ENCODE measurements around the gene DES. TPM values are rescaled to one million over a fixed set of nuclear protein-coding genes. Genes with fewer than 3 reads are reported as not detected.

The DES gene
- total and polyA plus RNA-seq, 2 of the 13 experiments (the other 11 are each of a cell fraction or from before 2014, with no cell fraction given), result not detected

DNA sequence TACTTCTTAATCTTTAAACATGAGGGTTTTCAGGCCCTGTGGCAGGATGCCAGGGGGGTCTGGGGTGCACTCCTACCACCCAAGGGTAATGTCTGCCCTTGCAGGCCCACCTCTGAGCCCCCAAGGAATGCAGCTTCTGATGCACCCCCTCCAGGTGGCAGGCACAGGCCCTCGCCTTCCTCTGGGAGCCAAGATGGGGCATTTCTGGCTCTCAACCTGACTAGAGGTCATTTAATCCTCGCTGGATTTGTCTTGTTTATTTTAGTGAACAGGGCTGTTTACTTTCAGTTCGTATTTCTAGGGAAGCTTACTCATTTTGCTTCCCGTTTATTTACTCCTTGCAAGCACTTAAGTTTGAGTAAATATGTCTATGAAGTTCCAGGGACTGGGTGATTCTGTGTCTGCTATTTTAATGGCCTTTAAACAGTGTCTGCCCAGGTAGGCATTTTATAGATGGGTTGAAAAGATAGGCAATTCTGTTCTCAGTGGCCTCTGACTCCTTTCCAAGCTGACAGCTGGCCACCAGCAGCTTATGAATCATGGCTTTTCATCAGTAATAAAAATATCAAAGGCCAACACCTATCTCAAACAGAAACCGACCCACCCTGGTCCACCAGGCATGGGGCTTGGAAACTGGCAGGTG is 19.3 kb upstream of the DES start (continued):
- TF ChIP-seq, protein P1, sequence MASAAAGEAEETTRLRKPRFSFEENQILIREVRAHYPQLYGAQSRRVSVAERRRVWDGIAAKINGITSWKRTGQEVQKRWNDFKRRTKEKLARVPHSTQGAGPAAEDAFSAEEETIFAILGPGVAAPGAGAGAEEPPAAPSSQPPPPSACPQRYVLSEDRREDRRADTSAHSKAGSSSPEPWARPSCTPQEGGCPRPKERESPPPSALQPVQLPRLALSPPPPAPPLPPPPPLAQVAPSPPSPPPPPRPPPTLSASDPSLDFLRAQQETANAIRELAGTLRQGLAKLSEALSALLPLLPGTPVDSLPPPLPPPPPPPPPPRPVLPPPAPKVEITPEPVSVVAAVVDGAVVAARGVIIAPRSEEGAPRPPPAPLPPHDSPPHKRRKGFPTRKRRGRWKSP (CRISPR knock-in tag; IDR thresholded peaks at IDR 0.05), result no peak
- TF ChIP-seq FOXA1 (IDR thresholded peaks at IDR 0.05), result peak; percentile 93
- TF ChIP-seq FOXA1 (CRISPR knock-in tag; IDR thresholded peaks at IDR 0.05), result peak; percentile 84
- no peak for TF ChIP-seq ZNF331 (CRISPR knock-in tag; IDR thresholded peaks at IDR 0.05)
- 0 out of 2 replicates have a peak, but pooled peaks have one; percentile 15 for TF ChIP-seq SOX5 (CRISPR knock-in tag; IDR thresholded peaks at IDR 0.05; ENCODE audit: borderline replicate concordance)
- no peak for TF ChIP-seq ZNF83 (CRISPR knock-in tag; IDR thresholded peaks at IDR 0.05; ENCODE audit: borderline replicate concordance)
- TF ChIP-seq SP2 (CRISPR knock-in tag; IDR thresholded peaks at IDR 0.05), result no peak
- TF ChIP-seq KLF15 (CRISPR knock-in tag; IDR thresholded peaks at IDR 0.05; ENCODE audit: borderline replicate concordance), result no peak
- no peak for TF ChIP-seq HNRNPLL (IDR thresholded peaks at IDR 0.05; ENCODE audit: low read depth, low read length, poor library complexity, severe bottlenecking)
- no peak for TF ChIP-seq ZNF773 (CRISPR knock-in tag; IDR thresholded peaks at IDR 0.05; ENCODE audit: borderline replicate concordance)
- peak in 1 of 2 experiments; percentile 60; a peak in 1 of 4 replicates for TF ChIP-seq NR2F1 (CRISPR knock-in tag; IDR thresholded peaks at IDR 0.05)
- TF ChIP-seq EP300 (IDR thresholded peaks at IDR 0.05; ENCODE audit: low read depth in 2 of 2, low read length in 2 of 2), result peak in 1 of 2 experiments; percentile 52; a peak in 1 of 4 replicates
- no peak for TF ChIP-seq EP300 (CRISPR knock-in tag; IDR thresholded peaks at IDR 0.05; ENCODE audit: borderline replicate concordance)
- TF ChIP-seq POGZ (CRISPR knock-in tag; IDR thresholded peaks at IDR 0.05), result no peak
- peak; percentile 85 for TF ChIP-seq PITX1 (CRISPR knock-in tag; IDR thresholded peaks at IDR 0.05)
- TF ChIP-seq, protein P2, sequence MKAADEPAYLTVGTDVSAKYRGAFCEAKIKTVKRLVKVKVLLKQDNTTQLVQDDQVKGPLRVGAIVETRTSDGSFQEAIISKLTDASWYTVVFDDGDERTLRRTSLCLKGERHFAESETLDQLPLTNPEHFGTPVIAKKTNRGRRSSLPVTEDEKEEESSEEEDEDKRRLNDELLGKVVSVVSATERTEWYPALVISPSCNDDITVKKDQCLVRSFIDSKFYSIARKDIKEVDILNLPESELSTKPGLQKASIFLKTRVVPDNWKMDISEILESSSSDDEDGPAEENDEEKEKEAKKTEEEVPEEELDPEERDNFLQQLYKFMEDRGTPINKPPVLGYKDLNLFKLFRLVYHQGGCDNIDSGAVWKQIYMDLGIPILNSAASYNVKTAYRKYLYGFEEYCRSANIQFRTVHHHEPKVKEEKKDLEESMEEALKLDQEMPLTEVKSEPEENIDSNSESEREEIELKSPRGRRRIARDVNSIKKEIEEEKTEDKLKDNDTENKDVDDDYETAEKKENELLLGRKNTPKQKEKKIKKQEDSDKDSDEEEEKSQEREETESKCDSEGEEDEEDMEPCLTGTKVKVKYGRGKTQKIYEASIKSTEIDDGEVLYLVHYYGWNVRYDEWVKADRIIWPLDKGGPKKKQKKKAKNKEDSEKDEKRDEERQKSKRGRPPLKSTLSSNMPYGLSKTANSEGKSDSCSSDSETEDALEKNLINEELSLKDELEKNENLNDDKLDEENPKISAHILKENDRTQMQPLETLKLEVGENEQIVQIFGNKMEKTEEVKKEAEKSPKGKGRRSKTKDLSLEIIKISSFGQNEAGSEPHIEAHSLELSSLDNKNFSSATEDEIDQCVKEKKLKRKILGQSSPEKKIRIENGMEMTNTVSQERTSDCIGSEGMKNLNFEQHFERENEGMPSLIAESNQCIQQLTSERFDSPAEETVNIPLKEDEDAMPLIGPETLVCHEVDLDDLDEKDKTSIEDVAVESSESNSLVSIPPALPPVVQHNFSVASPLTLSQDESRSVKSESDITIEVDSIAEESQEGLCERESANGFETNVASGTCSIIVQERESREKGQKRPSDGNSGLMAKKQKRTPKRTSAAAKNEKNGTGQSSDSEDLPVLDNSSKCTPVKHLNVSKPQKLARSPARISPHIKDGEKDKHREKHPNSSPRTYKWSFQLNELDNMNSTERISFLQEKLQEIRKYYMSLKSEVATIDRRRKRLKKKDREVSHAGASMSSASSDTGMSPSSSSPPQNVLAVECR (CRISPR knock-in tag; IDR thresholded peaks at IDR 0.05; ENCODE audit: borderline replicate concordance), result no peak
- TF ChIP-seq ZKSCAN1 (IDR thresholded peaks at IDR 0.05; ENCODE audit: low read length), result no peak
- no peak for TF ChIP-seq ZNF749 (CRISPR knock-in tag; IDR thresholded peaks at IDR 0.05; ENCODE audit: borderline replicate concordance)
- no peak for TF ChIP-seq YEATS4 (CRISPR knock-in tag; IDR thresholded peaks at IDR 0.05; ENCODE audit: borderline replicate concordance)
- TF ChIP-seq PLRG1 (conservative IDR thresholded peaks at IDR 0.05), result no peak
- TF ChIP-seq CBX2 (IDR thresholded peaks at IDR 0.05; ENCODE audit: low read depth, low read length), result no peak
- no peak for TF ChIP-seq CBX2 (CRISPR knock-in tag; IDR thresholded peaks at IDR 0.05; ENCODE audit: low read depth)
- TF ChIP-seq, protein P3, sequence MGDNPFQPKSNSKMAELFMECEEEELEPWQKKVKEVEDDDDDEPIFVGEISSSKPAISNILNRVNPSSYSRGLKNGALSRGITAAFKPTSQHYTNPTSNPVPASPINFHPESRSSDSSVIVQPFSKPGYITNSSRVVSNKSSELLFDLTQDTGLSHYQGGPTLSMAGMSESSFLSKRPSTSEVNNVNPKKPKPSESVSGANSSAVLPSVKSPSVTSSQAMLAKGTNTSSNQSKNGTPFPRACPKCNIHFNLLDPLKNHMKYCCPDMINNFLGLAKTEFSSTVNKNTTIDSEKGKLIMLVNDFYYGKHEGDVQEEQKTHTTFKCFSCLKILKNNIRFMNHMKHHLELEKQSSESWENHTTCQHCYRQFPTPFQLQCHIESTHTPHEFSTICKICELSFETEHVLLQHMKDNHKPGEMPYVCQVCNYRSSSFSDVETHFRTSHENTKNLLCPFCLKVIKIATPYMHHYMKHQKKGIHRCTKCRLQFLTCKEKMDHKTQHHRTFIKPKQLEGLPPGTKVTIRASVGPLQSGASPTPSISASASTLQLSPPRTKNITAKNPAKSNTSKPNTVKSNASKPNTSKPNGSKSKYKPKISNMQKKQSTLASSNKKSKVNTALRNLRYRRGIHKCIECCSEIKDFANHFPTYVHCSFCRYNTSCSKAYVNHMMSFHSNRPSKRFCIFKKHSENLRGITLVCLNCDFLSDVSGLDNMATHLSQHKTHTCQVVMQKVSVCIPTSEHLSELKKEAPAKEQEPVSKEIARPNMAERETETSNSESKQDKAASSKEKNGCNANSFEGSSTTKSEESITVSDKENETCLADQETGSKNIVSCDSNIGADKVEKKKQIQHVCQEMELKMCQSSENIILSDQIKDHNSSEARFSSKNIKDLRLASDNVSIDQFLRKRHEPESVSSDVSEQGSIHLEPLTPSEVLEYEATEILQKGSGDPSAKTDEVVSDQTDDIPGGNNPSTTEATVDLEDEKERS (CRISPR knock-in tag; IDR thresholded peaks at IDR 0.05), result 0 out of 2 replicates have a peak, but pooled peaks have one; percentile 22

All from HepG2 (cell line).